Peyer's patch (tissue), 4 donors: ENCODE measurements around the gene SYTL5.

Source experiments
- CTCF ChIP-seq, 6 experiments: fragments of 450-650 bp in 4 of 6; fragments of 200-600 bp in 2 of 6; sonication (generic) in 1 of 6; IDR thresholded peaks; one replicate each; pipeline ENCODE4 v1.5.1; 2017 to 2019; ENCODE audit warnings: antibody characterized with exemption in 6 of 6, mild to moderate bottlenecking in 3 of 6, moderate library complexity in 1 of 6
- POLR2A ChIP-seq, 2 donors: fragments of 450-650 bp; IDR thresholded peaks; one replicate each; pipeline ENCODE4 v1.5.1; 2017; ENCODE audit warnings: antibody characterized with exemption in 2 of 2, mild to moderate bottlenecking in 2 of 2, moderate library complexity in 2 of 2

DNA sequence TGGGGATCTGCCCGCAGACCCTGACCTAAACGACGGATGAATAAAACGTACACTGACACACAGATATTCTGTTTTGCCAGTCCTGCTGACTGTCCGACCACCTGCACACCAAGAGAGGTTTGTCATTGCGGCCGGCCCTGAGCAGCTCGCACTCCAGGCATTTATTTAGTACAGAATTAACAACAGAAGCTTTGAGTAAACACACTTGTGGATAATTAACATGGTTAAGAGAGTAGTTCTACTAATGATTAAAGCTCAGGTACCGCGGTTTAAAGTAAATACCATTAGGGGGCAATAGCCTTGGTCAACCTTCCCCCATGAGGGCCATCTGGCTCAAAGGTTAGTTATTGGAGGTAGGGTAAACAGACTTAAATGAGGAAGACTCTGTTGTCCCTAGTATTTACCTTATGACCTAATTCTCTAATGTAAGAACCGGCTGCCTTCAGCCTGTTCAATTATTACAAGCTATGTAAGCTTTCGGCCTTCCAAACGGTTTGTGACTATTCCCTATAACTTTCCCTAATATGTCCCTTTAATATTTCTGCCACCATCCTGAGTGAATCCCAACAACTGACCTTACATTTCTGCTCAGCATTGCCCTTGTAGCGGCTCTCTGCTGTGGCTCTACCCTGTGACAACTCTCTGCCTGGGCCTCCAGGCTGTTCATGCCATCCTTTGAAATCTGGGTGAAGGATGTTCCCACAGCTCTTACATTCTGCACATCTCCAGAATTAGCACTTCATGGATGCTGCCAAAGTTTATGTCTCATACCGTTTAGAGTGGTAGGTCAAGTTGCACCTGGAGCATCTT, 46.9 kb upstream of the SYTL5 start:
- TF ChIP-seq CTCF (IDR thresholded peaks at IDR 0.05) (no peak), POLR2A (IDR thresholded peaks at IDR 0.05) (no peak)
